NCI-H2227 (cell line): ENCODE results near the gene ZNF793.

Experiments used
- DNase-seq: peaks from one replicate; lab custom pipeline; 2025; ENCODE audit not compliant: unreplicated experiment; lab: John Stamatoyannopoulos, UW

The ZNF793 gene

DNA sequence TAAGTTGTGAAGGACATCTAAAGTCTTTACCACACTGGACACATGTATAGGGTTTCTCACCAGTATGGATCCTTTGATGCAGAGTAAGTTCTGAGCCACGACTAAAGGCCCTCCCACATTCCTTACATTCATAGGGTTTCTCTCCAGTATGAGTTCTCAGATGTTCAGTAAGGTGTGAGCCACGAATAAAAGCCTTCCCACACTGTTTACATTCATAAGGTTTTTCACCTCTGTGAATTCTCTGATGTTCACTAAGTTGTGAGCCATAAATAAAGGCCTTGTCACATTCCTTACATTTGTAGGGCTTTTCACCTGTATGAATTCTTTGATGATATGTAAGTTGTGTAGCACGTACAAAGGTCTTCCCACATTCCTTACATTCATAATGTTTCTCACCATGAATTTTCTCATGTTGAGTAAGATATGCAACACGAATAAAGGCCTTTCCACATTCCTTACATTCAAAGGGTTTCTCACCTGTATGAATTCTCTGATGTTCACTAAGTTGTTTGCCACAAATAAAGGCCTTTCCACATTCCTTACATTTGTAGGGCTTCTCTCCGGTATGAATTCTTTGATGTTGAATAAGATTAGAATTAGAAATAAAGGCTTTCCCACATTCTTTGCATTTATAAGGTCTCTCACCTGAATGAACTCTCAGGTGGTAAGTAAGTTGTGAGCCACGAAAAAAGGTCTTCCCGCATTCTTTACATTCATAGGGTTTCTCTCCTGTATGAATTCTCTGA lies 58.1 kb downstream of the ZNF793 start:
- no peak for DNase-seq

DNA sequence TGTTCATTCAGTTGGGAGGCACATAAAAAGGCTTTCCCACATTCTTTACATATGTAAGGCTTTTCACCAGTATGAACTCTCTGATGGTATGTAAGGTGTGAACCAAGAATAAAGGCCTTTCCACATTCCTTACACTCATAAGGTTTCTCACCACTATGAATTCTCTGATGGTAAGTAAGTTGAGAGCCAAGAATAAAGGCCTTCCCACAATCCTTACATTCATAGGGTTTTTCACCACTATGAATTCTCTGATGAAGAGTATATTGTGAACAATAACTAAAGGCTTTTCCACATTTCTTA lies 58.6 kb downstream of the ZNF793 start:
- no peak for DNase-seq

DNA sequence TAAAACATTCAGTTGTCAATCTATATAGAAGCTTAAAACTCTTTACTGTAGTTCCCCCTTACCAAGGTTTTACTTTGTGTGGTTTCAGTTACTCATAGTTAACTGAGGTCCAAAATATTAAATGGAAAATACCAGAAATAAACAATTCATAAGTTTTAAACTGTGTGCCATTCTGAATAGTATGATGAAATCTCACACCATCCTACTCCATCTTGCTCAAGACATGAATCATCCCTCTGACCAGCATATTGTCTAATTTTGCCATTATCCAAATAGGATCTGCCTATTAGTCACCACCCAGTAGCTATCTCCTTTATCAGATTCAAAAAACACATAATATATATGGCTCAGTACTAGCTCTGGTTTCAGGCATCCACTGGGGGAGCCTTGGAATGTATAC lies 65.5 kb downstream of the ZNF793 start:
- no peak for DNase-seq

- DNase-seq: no peak
Measured at GRCh38 chr19:37583340-37583739, 76.6 kb downstream of the ZNF793 start.
